ENCODE results near the gene TMCC2.

- TF ChIP-seq EZH2phosphoT487 (IDR thresholded peaks at IDR 0.05; ENCODE audit: borderline replicate concordance, low read length) (no peak), CTCF (IDR thresholded peaks at IDR 0.05; ENCODE audit: low read depth, low read length, poor library complexity, severe bottlenecking) (no peak)
Measured at GRCh38 chr1:205260948-205261732, 33.4 kb downstream of the TMCC2 start.

Measured in DOHH2 (cell line).